Stimulated activated naive CD8-positive, alpha-beta T cell treated with anti-CD3 and anti-CD28 coated beads, Interleukin-15, amount 100 ng/mL, for 72 hours (primary cell): ENCODE measurements around the gene ZSCAN21.
A peak's percentile ranks its signal among the peaks of the same experiment; 100 is the strongest.

Experiments used
- ATAC-seq: fragments of 150-1000 bp; cut with Tn5 transposase; 2 replicates; pipeline ENCODE4 v1.10.0; 2021; ENCODE audit warnings: mild to moderate bottlenecking, moderate library complexity
- DNase-seq, 2 donors: peaks; one replicate each; pipeline ENCODE4 v3.0.0; 2021 to 2022
- H3K27ac Mint-ChIP-seq, 2 donors: one replicate each; pipeline ENCODE4 v1.8.0; 2022; ENCODE audit warnings: mild to moderate bottlenecking in 2 of 2, mixed read lengths in 2 of 2, moderate library complexity in 2 of 2
- H3K27me3 Mint-ChIP-seq: one replicate; pipeline ENCODE4 v1.8.0; 2022; ENCODE audit warnings: mixed read lengths
- H3K4me1 Mint-ChIP-seq: one replicate; pipeline ENCODE4 v1.8.0; 2022; ENCODE audit warnings: mild to moderate bottlenecking, mixed read lengths
- H3K4me3 Mint-ChIP-seq, 2 donors: one replicate each; pipeline ENCODE4 v1.8.0; 2022; ENCODE audit warnings: mild to moderate bottlenecking in 2 of 2, mixed read lengths in 2 of 2, moderate library complexity in 1 of 2
- H3K9me3 Mint-ChIP-seq, 2 donors: one replicate each; pipeline ENCODE4 v1.8.0; 2022; ENCODE audit warnings: mixed read lengths in 2 of 2

The ZSCAN21 gene

DNA sequence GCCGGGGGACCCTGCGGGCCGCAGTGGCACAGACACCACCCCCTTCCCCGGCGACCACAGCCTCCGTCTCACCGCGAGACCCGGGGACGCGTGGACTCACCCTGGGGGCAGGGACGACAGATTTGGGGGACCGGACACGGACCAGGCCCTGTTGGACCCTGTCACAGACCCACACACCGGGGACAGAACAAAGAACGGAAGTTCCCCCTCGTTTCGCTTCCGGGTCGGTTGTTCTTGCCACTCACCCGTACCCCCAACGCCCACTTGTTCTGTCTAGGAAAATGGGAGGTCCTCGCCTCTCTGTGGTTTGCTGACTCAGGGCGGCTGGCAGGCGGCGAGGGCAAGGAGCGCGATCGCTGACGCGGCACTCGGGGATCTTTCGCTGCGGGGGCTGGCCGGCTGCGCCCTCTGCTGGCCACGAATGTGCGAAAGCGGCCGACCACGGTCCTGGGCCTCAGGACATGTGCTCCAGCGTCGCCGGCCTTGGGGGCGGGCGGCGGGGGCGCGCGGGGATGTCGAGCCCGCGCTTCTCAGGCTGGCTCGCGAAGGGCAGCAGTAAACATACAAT lies 32.0 kb downstream of the ZSCAN21 start, which contains the start of gene ZNF3:
Gene ZNF3, minus strand, starts transcription at position 189 of the 568 bp plus-strand sequence. CDS start 4,366 bp downstream, outside the sequence.
- Mint-ChIP-seq H3K27me3 (no peaks in the 10 kb centered on the region), H3K4me3 (peak within 1 kb of the TSS; percentile 87 to 90), H3K9me3 (no peaks in the 10 kb centered on the region), H3K27ac (peak within 1 kb of the TSS; percentile 91 to 97), H3K4me1 (peaks cover 45% of the 10 kb centered on the region)
- ATAC-seq (peak; percentile 93), DNase-seq (peak; percentile 99)

DNA sequence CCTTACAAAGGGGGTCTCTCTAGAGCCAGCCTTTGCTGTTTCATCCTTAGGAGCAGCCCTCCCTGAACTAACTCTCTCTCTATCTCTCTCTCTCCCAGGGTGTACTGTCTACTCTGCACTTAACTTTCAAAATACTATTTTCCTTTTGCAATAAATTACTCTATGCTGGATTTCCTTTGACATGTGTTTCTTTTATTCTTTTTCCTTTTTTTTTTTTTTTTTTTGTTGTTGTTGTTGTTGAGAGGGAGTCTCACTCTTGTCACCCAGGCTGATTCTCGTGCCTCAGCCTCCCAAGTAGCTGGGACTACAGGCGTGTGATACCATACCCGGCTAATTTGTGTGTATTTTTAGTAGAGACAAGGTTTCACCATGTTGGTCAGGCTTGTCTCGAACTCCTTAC lies 33.4 kb downstream of the ZSCAN21 start:
- H3K4me1 Mint-ChIP-seq, result peaks cover 50% of the 10 kb centered on the region
- no peak for ATAC-seq
- H3K4me3 Mint-ChIP-seq, result peak overlapping the region; percentile 87 to 90
- no peaks in the 10 kb centered on the region for H3K27me3 Mint-ChIP-seq
- no peak for DNase-seq
- peak overlapping the region; percentile 74 to 97 for H3K27ac Mint-ChIP-seq
- no peaks in the 10 kb centered on the region for H3K9me3 Mint-ChIP-seq

DNA sequence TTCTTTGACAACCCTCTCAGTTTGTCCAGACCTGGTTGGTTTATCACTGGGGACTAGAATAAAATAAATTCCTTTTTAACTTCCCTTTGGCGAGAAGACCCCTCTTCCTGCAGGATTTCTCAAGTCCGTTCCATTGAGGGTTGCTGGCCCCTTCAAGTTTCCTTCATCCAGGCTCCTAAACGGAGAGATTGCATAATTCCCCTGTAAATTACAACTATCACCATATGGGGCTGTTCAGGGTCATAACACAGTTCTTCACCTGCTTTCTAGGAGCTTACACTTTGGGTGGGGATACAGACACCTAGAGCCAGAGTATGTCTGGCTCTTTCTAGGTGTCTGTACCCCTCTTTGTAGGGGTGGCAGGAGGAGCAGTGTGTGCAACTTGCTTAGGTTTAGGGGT lies 35.9 kb downstream of the ZSCAN21 start:
- DNase-seq (no peak), ATAC-seq (no peak)
- no peaks in the 10 kb centered on the region for H3K9me3 Mint-ChIP-seq
- no peaks in the 10 kb centered on the region for H3K27me3 Mint-ChIP-seq
- no peak overlapping the region for H3K4me3 Mint-ChIP-seq
- H3K27ac Mint-ChIP-seq, result no peak overlapping the region
- H3K4me1 Mint-ChIP-seq, result peaks cover 50% of the 10 kb centered on the region

DNA sequence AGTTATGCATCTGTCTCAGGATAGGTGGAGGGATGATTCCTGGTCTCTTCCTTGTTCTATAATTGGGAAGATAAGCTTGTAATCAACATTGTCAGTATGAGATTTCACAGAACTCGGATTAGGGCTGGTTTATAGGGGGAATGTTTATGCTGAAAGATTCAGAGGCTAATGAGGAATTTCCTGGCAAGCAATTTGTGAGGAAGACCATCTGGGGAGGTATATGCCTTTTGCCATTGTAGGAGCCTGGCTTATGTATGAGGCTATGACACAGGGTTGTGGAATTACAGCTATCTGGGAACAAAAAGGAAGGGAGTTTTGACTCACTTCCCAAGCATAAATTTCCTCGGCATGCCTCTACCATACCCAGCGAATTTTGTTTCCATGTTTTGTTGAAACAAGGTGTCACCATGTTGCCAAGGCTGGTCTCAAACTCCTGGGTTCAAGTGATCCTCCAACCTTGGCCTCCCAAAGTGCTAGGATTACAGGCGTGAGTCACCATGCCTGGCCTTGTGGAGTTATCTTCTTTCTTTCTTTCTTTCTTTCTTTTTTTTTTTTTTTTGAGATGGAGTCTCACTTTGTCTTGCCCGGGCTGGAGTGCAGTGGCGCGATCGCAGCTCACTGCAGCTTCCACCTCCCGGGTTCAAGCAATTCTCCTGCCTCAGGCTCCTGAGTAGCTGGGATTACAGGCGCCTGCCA lies 37.6 kb downstream of the ZSCAN21 start:
- H3K27me3 Mint-ChIP-seq, result no peaks in the 10 kb centered on the region
- DNase-seq (no peak), ATAC-seq (no peak)
- no peak overlapping the region for H3K27ac Mint-ChIP-seq
- H3K4me3 Mint-ChIP-seq, result no peak overlapping the region
- no peaks in the 10 kb centered on the region for H3K9me3 Mint-ChIP-seq
- H3K4me1 Mint-ChIP-seq, result peaks cover 56% of the 10 kb centered on the region

DNA sequence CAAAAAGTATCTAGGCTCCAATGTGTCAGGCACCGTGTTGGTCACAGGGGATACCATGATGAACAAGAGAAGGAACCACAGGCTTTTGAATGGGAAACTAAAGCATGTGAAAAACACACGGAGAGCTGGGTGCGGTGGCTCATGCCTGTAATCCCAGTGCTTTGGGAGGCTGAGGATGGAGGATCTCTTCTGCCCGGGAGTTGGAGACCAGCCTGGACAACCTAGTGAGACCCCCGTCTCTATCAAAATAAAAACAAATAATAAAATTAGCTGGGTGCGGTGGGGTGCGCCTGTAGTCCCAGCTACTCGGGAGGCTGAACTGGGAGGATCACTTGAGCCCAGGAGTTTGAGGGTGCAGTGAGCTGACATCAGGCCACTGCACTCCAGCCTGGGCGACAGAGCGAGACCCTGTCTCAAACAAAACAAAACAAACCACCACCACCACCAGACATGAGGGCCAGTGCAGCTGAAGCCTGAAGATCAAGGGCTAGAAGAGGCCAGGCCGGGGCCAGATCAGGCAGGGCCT lies 38.6 kb downstream of the ZSCAN21 start:
- DNase-seq, result no peak
- H3K27me3 Mint-ChIP-seq, result no peaks in the 10 kb centered on the region
- peak overlapping the region; percentile 54 to 95 for H3K27ac Mint-ChIP-seq
- H3K9me3 Mint-ChIP-seq, result no peaks in the 10 kb centered on the region
- H3K4me1 Mint-ChIP-seq, result peaks cover 56% of the 10 kb centered on the region
- ATAC-seq, result peak; percentile 5
- H3K4me3 Mint-ChIP-seq, result peak overlapping the region; percentile 87 to 91

DNA sequence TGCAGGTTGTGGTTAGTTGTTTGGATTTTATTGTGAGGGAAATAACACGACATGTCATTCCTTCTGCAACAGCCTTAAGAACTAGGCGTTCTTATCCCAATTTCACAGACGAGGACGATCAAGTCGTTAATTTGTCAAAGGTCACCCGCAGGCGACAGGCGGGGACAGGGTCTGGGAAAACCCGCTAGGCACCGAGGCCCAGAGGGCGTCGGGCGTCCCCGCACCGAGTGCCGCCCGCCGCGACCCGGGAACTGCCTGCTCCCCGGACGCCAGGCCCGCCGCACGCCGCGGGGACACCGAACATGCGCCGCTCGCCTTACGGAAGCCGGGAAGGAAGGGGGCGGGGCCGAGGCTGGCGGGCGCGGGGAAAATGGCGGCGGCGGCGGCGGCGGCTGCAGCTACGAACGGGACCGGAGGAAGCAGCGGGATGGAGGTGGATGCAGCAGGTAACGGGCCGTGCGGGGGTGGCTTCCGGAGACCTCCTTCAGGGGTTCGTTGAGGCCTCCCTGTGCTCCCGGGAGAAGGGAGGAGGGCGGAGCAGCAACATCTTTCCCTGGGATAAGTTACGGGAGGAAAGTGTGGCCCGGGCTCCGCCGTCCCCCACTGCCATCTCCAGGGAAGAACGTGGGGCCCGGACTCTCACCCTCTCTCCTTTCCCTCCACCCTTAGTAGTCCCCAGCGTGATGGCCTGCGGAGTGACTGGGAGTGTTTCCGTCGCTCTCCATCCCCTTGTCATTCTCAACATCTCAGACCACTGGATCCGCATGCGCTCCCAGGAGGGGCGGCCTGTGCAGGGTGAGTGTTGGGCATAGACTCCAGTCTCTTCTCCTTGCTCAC lies 39.3 kb downstream of the ZSCAN21 start, which contains the start of gene COPS6:
Gene COPS6, plus strand, starts transcription at position 349 of the 837 bp plus-strand sequence. Its CDS starts 22 bp downstream, at position 371.
- Mint-ChIP-seq H3K27me3 (no peaks in the 10 kb centered on the region), H3K4me3 (peak within 1 kb of the TSS; percentile 87 to 91), H3K4me1 (peaks cover 61% of the 10 kb centered on the region), H3K27ac (peak within 1 kb of the TSS; percentile 54 to 95), H3K9me3 (no peaks in the 10 kb centered on the region)
- DNase-seq (peak; percentile 85 to 86), ATAC-seq (peak; percentile 68)

DNA sequence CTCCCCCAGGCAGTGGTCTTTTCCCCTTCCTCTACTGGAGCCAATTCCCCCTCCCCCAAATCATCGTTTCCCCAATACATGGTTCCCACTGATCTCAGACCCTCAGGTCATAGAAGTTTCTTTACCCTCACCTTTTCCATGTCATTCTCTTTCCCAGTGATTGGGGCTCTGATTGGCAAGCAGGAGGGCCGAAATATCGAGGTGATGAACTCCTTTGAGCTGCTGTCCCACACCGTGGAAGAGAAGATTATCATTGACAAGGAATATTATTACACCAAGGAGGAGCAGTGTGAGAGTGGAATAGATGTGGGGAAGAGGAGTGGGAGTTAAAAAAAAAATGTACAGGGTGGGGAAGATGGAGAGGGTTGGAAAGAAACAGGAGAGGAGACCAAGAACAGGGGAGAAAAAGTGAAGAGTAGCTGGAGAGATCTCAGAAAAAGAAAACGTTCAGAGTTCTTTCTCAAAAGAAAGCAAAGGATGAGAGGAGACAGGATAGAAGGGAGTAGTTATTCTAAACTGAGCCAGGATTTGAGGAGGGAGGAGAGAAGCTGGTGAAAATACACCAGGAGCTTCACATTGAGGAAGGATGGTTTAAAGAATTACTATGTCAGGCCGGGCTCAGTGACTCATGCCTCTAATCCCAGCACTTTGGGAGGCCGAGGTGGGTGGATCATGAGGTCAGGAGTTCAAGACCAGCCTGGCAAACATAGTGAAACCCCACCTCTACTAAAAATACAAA lies 40.1 kb downstream of the ZSCAN21 start:
- Mint-ChIP-seq H3K9me3 (no peaks in the 10 kb centered on the region), H3K4me3 (peak overlapping the region; percentile 87 to 91), H3K27ac (peak overlapping the region; percentile 23 to 95), H3K27me3 (no peaks in the 10 kb centered on the region), H3K4me1 (peaks cover 65% of the 10 kb centered on the region)
- no peak for ATAC-seq
- DNase-seq, result no peak

DNA sequence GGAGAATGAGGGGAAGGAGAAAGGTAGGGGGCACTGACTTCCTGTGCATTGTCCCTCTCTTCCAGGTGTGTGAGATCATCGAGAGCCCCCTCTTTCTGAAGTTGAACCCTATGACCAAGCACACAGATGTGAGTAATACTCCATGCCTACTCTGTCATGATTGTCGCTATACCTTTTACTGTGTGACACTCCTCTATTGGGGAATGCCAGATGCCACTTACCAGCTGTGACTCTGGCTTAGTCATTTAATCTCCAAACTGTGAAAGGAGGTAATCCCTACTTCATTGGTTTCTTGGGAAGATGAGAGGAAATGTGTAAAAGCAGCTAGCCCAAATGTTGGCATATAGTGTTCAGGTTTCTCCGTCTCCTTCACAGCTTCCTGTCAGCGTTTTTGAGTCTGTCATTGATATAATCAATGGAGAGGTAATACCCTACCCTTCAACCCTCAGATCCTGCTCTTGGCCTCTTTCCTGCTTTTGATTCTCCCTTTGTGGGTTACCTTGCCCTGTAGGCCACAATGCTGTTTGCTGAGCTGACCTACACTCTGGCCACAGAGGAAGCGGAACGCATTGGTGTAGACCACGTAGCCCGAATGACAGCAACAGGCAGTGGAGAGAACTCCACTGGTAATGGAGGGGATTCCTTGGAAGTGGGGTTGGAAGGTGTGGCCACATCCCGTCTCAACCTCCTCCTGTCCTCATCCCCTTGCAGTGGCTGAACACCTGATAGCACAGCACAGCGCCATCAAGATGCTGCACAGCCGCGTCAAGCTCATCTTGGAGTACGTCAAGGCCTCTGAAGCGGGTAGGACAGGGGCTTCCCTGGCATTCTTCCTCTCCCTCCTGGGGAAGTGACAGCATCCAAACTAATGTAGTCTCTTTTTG lies 41.2 kb downstream of the ZSCAN21 start:
- Mint-ChIP-seq H3K4me1 (peaks cover 74% of the 10 kb centered on the region), H3K9me3 (no peaks in the 10 kb centered on the region), H3K27ac (peak overlapping the region in 1 of 2 donors; percentile 87), H3K27me3 (no peaks in the 10 kb centered on the region), H3K4me3 (peak overlapping the region; percentile 10 to 91)
- ATAC-seq (peak; percentile 47), DNase-seq (peak in 1 of 2 donors; percentile 25)

DNA sequence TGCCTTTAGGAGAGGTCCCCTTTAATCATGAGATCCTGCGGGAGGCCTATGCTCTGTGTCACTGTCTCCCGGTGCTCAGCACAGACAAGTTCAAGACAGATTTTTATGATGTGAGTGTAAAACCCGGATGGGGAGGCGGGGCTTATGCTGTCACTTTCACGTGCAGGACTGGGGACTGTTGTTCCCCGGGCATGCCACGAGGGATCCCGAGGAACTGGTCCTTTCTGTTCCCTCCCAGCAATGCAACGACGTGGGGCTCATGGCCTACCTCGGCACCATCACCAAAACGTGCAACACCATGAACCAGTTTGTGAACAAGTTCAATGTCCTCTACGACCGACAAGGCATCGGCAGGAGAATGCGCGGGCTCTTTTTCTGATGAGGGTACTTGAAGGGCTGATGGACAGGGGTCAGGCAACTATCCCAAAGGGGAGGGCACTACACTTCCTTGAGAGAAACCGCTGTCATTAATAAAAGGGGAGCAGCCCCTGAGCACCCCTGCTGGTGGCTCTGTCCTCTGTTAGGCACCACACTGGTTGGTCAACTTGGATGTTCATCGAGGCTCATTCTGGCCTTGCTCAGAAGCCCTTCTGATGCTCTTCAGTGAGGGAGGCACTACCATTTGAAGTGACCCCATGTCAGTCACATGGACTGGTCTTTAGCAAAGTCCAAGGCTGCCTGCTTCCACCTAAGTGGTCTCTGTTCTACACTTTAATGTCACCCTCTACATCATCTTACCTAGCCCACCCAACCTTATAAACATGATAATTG lies 42.0 kb downstream of the ZSCAN21 start:
- peak in 1 of 2 donors; percentile 23 for DNase-seq
- Mint-ChIP-seq H3K27me3 (no peaks in the 10 kb centered on the region), H3K27ac (peak overlapping the region in 1 of 2 donors; percentile 87), H3K9me3 (no peaks in the 10 kb centered on the region), H3K4me3 (peak overlapping the region in 1 of 2 donors; percentile 23), H3K4me1 (peaks cover 76% of the 10 kb centered on the region)
- ATAC-seq, result peak; percentile 26

DNA sequence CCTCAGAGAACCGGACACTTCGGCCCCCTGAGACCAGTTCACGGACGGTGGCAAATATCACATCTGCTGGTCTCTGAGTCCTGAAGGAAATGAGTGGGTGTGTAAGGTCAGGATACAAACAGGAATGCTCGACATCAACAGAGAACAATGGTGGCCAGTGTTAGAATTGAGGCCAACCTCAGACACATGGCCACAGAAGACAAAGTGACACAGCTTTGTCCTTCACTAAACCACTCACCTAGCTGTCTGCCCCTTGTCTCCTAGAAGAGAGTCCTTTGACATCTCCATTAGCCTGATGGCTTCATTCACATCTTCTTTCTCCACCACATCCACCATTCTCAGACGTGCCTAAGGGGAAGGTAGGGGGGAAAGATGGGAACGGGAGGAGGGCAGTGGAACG lies 43.5 kb downstream of the ZSCAN21 start:
- ATAC-seq (no peak), DNase-seq (no peak)
- no peak overlapping the region for H3K4me3 Mint-ChIP-seq
- peaks cover 80% of the 10 kb centered on the region for H3K4me1 Mint-ChIP-seq
- no peaks in the 10 kb centered on the region for H3K9me3 Mint-ChIP-seq
- peak overlapping the region in 1 of 2 donors; percentile 93 for H3K27ac Mint-ChIP-seq
- no peaks in the 10 kb centered on the region for H3K27me3 Mint-ChIP-seq

DNA sequence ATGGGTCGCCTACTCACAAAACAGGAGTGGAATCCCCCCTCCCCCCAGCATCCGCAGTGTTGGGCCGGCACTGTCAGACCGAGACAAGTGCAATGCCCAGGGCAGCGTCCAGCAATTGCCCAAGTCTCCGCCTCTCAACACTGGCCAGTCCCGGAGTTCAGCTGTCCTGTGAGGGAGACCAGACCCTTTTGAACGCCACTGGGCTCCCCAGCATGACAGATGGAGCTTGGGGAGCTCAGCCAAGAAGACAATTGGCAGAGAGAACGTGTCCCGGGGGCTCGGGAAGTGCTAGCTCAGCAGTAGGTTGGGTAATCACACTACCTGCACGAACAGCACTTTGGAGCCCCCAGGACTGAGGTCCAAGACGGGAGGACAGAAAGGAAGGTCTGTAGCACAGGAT lies 43.9 kb downstream of the ZSCAN21 start:
- no peaks in the 10 kb centered on the region for H3K27me3 Mint-ChIP-seq
- H3K9me3 Mint-ChIP-seq, result no peaks in the 10 kb centered on the region
- ATAC-seq, result no peak
- peaks cover 82% of the 10 kb centered on the region for H3K4me1 Mint-ChIP-seq
- H3K27ac Mint-ChIP-seq, result peak overlapping the region in 1 of 2 donors; percentile 93
- peak overlapping the region in 1 of 2 donors; percentile 18 for H3K4me3 Mint-ChIP-seq
- DNase-seq, result no peak

DNA sequence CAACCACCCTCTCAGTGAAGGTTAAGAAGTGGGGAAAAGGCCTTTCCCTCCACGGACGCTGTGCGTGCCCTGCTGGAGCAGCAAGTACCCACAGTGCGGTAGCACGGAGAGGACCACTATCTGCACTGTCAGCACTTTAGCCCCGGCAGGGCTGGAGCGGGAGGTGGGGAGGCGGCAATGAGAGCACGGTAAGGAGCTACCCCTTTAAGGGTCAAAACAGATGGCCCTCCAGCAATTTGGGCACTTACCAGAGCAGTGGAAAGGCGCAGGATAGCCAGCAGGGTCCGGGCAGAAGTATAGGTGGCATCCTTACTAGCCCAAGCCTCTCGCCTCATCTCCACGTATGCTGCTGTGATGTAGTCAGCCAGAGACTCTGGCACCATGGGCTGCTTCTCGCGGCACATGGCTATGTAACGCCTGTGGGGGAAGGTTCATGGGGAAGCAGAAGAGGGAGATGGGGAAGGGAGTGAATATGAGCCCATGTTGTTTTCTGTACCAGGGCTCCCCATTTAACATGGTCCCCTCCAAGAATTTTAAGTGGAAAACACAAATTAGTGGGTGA lies 44.4 kb downstream of the ZSCAN21 start:
- ATAC-seq (no peak), DNase-seq (no peak)
- H3K27me3 Mint-ChIP-seq, result no peaks in the 10 kb centered on the region
- peak overlapping the region in 1 of 2 donors; percentile 18 for H3K4me3 Mint-ChIP-seq
- no peaks in the 10 kb centered on the region for H3K9me3 Mint-ChIP-seq
- H3K27ac Mint-ChIP-seq, result peak overlapping the region in 1 of 2 donors; percentile 93
- peaks cover 87% of the 10 kb centered on the region for H3K4me1 Mint-ChIP-seq

DNA sequence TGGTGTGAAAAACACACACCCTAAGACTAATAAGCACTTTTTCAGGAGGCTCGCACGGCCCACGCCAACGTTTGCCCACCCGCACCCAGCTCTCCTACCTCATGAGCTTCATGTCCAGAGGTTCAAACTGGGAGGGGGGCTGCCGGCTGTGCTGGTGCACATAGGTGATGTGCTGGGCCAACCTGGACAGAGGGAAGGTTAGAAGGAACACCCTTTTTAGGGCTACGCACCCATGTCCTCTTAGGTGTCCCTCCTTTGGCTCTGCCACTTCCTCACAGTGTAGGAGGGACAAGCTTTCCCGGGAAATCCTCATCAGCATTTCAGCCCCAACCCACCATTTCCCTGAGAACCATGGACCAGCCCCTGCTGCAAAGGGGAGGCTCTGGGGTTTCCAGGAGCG lies 45.7 kb downstream of the ZSCAN21 start:
- Mint-ChIP-seq H3K4me3 (no peak overlapping the region), H3K27ac (peak overlapping the region in 1 of 2 donors; percentile 87), H3K27me3 (no peaks in the 10 kb centered on the region), H3K4me1 (peaks cover 88% of the 10 kb centered on the region), H3K9me3 (no peaks in the 10 kb centered on the region)
- ATAC-seq (no peak), DNase-seq (no peak)
